GM19438 (cell line): ENCODE results near the gene ZNF37A.
"Not testable (repeated sequence)": the region's sequence is repeated elsewhere in the genome, so short reads cannot be mapped to it uniquely, and the experiment has no call there.

Experiments
- ATAC-seq: cut with Tn5 transposase; IDR thresholded peaks from one replicate; pipeline ENCODE4 v1.9.1; 2021; ENCODE audit warnings: low read depth; ENCODE audit not compliant: unreplicated experiment

The ZNF37A gene

DNA sequence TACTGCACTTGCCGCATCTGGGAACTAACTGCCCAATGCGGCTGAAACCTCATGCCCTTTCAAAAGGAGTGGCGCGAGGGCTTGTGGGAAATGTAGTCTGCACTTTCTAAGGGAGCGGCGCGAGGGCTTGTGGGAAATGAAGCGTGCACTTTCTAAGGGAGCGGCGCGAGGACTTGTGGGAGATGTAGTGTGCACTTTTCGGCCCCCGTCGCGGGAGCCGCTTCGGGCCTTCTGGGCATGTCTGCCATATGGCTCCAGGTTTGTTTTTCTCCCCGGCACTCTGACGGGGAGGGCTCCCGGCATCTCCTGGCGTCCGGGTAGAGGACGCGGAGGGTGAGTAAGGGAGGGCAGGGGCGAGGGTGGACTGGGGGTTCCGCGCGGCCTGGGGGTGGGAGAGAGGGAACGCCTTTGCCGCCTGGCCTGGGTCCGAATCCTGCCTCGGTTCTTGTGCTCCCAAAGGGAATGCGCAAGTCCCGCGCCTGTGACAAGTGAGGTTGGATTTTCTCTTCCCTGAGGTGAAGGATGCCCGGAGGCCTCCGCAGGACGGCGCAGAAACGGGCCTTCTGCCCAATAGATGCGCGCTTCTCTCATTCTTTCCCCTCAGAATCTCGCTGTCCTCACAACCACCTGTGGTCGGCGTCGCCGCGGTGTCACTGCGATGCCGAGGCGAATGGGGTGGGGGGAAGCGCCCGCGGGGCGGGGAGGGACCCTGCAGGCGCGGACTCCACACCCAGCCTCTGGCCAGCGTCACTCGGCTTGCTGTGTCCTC lies at the start of gene ZNF37A:
TSS of gene ZNF37A (plus strand) at position 180 of the 769 bp plus-strand sequence. CDS start 2,281 bp downstream, outside the sequence.
- ATAC-seq = peak; percentile 96

DNA sequence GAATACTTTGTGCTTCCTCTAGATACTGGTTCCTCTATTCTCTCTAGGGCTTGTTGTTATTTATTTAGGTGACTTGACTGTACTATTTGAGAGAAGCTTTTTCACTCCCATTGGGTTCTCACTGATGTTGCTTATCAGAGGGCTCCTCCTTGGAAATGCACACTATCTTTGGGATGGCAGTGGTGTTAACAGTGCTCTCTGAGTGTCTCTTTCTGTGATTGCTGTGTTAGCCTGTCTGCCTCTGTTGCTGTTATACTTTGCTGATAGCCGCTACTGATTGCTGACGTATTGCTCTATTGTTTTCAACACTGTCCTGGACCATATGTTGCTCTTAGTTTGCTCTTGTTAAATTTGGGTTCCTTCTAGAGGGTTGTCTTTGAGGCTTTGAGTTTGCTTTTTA lies 49.0 kb upstream of the ZNF37A start:
- no peak for ATAC-seq

DNA sequence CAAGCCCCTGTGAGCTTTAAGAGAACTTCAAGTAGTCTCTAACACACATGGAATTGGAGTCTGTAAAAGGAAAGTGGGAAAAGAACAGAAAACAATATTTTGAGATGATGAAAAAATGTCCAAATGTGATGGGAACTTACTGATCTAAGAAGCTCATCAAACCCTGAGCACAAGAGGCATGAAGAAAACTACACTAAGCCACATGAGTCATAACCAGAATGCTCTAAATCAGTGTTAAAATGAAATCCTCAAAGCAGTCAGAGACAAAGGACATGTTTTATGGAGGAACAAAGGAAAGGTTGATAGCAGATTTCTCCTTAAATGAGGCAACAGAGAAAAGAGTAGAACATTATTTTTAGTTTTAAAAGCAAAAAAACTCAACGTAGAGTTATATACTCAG lies 46.5 kb upstream of the ZNF37A start:
- no peak for ATAC-seq

DNA sequence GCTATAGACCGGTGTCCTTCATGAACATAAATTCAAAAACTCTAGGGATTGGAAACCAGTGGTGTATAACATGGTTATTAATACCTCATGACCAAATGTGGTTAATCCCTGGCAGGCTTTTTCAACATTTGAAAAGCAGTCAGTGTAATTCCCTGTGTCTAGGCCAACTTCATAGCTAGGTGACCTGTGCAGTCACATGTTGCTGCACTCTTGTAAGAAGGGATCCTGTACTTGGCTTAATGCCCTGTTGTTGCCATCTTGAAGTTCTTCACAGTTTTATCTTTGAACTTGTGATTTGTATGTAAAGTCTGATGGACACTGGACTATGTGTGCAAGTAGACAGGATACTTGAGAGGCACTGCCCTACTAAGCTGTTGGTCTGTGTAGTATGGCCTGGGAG lies 43.9 kb upstream of the ZNF37A start:
- no peak for ATAC-seq

DNA sequence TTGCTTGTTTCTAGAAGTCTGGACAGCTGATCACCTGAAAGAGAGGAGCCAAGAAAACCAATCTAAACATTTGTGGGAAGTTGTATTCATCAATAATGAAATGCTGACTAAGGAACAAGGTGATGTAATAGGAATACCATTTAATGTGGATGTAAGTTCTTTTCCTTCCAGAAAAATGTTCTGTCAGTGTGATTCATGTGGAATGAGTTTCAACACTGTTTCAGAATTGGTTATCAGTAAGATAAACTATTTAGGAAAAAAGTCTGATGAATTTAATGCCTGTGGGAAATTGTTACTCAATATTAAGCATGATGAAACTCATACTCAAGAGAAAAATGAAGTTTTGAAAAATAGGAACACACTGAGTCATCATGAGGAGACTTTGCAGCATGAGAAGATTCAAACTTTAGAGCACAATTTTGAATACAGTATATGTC lies 39.8 kb upstream of the ZNF37A start:
- no peak for ATAC-seq

DNA sequence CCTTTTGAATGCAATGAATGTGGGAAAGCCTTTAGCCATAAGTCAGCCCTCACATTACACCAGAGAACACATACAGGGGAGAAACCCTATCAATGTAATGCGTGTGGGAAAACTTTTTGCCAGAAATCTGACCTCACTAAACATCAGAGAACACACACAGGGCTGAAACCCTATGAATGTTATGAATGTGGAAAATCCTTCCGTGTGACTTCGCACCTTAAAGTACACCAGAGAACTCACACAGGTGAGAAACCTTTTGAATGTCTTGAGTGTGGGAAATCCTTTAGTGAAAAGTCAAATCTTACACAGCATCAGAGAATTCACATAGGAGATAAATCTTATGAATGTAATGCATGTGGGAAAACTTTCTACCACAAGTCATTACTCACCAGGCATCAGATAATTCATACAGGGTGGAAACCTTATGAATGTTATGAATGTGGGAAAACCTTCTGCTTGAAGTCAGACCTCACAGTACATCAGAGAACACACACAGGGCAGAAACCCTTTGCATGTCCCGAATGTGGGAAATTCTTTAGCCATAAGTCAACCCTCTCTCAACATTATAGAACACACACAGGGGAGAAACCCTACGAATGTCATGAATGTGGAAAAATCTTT lies 38.8 kb upstream of the ZNF37A start:
- not testable (repeated sequence) for ATAC-seq

DNA sequence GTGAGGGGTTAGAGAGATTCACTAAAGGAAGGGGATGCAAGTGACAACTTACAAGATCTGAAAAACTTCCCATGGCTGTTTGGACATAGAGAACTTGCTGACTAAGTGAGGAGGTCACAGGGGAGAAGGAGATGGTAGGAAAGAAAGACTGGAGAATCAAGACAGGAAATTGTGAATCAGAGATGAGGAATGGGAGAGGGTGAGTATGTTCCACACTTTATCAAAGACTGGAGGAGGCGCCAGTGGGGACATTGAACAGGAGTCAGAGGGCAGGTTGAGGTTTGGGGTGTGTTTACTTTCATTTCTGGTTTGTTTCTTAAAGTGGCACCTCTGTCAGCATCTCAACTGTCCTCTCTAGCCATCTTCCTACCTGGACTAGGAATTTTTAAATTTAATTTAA lies 24.5 kb upstream of the ZNF37A start:
- not testable (repeated sequence) for ATAC-seq

DNA sequence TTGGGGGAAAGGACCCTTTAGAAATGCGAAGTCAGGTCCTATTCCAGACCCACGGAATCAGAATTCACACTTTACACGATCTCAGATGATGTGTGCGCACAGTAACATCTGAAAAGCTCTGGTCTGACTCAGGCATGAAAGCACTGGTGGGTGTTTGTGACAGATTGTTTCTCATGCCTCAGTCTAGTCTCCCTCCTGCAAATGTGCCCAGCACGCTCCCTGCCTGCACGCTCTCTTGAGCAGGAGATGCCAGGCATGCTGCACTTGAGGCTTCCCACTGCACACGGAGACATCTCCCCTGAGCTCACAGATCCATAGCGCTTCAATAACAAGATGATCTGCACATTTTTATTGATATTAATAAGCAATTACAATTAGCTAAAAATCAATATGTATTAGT lies 23.6 kb upstream of the ZNF37A start:
- ATAC-seq = no peak

DNA sequence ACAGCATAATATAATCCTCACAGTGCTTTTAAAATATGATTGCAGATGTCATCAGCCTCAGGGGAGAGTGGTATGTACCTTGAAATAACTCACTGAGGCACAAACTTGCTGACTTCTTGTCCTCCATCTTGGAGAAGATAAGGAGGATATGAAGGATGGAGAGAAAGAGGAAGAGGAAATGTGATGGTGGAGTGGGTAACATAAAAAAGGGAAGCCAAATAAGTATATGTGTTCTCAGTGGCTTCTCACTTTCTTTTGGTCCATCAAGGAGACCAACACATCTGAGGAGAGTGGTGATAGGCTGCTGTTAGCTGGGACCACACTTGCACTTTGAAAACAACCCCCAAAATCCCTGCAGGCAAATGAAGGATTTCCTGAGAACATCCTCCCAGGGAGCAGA lies 21.6 kb upstream of the ZNF37A start:
- no peak for ATAC-seq

DNA sequence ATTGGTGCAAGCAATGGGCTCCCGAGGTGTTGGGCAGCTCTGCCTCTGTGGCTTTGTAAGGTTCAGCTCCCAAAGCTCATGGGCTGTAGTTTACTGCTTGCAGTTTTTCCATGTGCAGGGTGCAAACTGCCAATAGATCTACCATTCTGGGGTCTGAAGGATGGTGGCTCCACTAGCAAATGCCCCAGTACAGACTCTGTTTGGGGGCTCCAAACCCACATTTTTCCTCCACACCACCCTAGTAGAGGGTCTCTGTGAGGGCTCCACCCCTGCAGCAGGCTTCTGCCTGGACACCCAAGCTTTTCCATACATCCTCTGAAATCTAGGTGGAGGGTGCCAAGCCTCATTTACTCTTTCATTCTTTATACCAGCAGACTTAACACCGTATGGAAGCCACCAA lies 17.4 kb upstream of the ZNF37A start:
- ATAC-seq = no peak

DNA sequence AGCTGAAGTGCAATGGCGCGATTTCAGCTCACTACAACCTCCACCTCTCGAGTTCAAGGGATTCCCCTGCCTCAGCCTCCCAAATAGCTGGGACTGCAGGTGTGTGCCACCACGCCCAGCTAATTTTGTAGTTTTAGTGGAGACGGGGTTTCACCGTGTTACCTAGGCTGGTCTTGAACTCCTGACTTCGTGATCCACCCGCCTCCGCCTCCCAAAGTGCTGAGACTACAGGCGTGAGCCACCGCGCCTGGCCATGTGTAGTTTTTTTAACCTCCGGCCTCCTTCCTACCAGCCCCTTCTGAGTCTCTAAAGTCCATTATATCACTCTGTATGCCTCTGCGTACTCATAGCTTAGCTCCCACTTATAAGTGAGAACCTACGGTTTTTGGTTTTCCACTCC lies 819 bp upstream of the ZNF37A start:
- not testable (repeated sequence) for ATAC-seq

DNA sequence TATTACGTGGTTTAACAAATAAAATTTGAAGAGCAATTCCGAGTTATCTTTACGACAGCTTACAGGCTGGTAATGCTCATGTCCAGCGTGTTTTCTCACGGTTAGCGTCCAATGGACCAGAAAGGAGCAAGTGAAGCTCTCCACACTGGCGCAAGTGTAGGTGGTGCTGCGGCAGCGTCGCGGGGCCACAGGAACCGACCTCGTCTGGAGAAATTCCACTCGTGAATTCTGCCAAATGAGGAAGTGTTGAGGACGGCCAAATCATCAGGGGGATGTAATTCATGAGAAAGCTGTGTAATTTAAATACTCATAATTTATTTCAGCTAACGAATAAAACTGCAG lies 350 bp upstream of the ZNF37A start:
- ATAC-seq = peak; percentile 38

DNA sequence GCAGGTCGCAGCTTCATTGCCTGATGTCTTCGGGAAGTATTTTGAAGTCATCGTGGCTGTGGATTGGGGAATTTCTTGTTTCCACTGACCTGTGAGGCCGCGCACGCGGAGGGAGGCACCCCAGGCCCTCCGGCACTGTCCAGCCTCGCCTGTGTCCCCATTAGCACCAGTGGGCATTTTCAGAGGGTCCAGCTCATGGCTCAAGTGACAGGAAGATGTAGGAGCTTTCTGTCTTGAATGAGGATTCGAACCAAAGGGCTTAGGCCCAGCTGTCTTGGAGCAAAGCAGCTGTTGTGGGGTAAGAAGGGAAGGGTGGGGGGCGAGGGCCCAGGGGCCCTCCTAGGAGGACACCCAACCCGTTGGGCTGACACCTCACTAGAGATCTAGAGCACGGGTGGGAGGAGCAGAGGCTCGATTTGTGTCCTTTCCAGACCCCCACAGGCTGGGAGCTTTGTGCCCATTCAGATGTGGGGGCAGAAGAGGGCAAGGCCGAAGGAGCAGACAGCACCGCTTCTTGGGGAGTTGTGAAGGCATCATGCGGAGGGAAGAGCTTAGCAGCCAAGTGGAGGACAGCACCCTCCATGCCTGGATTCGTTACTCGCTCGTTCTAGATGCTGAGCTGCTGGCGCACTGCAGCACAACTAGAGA lies 914 bp downstream of the ZNF37A start:
- no peak for ATAC-seq

DNA sequence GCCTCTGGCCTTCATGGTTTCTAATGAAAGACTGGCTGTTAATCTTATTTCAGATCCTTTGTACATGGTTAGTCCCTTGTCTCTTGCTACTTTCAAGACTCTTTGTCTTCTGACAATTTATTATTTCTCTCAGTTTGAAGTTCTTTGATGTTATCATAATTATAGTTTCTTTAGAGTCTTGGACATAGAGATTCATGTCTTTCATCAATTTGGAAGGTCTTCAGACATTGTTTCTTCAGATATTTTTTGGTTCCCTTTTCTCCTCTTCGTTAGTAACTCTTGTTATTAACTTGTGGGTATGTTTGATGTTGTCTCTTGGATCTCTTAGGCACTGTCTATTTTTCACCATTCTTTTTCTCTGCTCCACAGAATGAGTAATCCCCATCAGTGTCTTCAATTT lies 8.7 kb downstream of the ZNF37A start:
- ATAC-seq = no peak

DNA sequence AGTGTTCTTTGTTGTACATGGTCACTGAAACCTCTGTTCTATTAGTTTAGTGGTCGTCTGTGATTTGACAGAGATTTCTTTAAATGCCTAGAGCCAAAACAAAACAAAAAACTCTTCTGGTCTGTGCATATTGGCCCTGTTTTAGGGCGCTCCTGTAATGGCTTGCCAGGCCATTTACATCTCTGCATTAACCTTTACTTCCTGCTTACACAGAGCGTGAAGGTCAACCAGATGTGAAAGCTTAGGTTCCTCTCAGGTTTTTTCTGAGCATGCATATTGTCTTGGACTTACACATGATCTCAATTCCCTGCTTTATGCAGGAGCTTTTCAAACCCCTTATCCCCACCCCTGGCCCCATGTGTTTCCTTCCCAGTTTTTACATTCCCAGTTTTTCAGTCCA lies 9.6 kb downstream of the ZNF37A start:
- ATAC-seq = no peak

DNA sequence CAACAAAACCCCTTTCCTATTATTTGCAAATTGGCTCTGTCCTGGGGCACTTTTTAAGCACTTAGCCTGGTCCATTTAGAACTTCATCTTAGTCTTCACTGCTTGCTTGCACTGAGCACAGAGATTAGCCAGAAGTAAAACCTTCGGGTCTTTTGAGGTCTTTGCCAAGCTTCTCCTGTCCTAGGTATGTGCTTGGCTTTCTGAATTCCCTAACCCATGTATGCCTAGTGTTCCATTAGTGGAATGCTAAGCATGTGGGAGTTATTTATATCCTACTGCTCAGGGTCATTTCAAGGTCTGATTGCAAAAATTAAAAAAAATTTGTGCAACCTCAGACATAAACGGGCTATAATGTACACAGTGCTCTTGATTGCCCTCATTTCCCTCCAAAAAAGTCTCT lies 18.0 kb downstream of the ZNF37A start:
- ATAC-seq = no peak

DNA sequence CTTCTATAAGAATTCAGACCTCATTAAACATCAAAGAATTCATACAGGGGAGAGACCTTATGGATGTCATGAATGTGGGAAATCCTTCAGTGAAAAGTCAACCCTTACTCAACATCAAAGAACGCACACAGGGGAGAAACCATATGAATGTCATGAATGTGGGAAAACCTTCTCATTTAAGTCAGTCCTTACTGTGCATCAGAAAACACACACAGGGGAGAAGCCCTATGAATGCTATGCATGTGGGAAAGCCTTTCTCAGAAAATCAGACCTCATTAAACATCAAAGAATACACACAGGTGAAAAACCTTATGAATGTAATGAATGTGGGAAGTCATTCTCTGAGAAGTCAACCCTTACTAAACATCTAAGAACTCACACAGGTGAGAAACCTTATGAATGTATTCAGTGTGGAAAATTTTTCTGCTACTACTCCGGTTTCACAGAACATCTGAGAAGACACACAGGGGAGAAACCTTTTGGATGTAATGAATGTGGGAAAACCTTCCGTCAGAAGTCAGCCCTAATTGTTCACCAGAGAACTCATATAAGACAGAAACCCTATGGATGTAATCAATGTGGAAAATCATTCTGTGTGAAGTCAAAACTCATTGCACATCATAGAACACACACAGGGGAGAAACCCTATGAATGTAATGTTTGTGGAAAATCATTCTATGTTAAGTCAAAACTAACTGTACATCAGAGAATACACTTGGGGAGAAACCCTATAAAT lies 24.1 kb downstream of the ZNF37A start:
- no peak for ATAC-seq

DNA sequence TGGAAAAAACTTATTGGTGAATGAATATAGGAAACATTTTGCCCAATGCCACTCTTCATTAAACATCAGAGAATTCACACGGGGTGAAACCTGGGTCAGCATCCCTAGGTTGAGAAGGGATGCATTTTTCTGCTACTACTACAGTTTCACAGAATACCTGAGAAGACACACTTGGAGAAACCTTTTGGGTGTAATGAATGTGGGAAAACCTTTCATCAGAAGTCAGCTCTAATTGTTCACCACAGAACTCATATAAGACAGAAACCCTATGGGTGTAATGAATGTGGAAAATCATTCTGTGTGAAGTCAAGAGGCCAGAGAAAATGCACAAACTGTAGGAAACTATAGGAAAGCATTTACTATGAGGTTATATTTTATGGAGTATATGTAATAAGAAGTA lies 24.9 kb downstream of the ZNF37A start:
- no peak for ATAC-seq

DNA sequence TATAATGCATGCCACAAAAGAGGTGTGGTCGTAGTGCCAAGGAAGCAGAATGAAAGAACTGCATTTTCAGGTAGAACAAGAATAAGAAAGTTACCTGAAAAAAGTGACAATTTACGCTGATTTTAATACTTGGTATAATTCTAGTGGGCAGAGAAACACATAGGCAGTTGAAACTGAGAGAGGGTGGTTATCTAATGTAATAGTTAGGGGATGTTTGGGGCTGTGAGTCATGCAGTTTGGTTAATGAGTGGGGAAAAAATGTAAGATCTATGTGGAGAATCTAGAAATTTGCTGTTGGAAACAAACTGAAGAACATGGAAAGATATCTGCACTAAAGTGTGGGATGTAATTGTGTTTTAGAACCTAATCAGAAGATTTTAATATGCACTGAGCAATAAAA lies 33.7 kb downstream of the ZNF37A start:
- ATAC-seq = no peak

DNA sequence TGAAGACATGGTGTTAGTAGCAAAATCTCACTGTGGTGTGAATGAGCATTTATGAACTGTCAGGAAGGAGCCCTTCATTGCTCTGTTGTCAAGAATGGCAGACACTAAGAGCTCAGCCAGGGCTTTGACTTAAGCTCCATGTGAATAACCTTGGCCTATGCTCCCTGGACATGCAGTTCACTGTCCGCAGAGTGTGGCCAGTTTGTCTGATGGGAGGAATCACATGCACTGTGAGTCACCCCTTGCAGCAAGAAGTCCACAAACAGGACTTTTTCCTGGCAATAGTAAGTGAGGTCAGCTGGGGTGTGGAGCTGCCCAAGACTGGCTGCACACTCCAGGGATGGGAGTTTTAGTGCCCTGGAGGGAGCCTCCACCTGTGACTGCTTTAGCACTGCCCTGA lies 49.5 kb downstream of the ZNF37A start:
- ATAC-seq = no peak
